ENCODE data around the gene LRCH4. TPM values are rescaled to one million over a fixed set of nuclear protein-coding genes. Genes with fewer than 3 reads are reported as not detected.

Gene LRCH4
- total RNA-seq, 2 donors from 2014 or later, result 23.0 to 46.2 TPM

DNA sequence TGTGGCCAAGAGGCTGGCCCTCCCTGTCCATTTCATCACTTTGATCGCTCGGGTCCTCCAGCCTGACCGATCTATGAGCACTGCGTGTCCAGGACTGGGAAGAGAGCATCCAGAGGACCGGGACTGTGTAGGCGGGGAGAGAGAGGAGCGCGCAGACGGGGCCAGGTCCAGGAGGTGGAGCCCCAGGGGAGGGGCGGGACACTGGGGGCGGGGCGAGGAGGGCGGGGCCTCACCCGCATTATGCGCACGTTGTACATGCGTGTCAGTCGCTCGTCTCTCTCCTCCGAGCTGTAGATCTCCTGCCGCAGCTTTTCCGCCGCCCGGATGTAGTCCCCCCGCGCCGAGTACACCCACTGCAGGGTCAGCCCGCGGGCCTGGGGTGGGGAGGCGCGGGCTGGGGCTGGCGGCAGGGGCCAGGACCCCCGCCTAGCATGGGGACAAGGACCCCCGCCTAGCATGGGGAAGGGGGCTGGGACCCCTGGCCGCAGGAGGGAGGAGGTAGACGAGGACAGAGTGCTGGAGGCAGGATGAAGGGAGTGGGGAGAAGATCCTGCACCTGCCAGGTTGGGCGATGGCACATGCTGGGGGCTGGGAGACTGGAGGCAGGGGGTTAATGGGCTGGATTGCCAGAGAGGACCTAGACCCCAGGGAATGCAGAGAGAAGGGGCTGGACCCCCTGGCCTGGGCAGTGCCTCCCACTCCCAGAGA, 40.8 kb upstream of the LRCH4 start:
- no peaks in the 10 kb centered on the region for H3K36me3 ChIP-seq
- H3K9me3 ChIP-seq, result no peaks in the 10 kb centered on the region
- TF ChIP-seq CTCF (IDR thresholded peaks at IDR 0.05), result no peak
- H3K4me3 ChIP-seq, result peak overlapping the region; percentile 20 to 34
- DNase-seq (ENCODE audit: low spot score), result peak; percentile 83
- H3K27me3 ChIP-seq, result no peaks in the 10 kb centered on the region
- H3K4me1 ChIP-seq, result peaks cover 0 to 9% of the 10 kb centered on the region in 2 donors
- no peak overlapping the region for H3K27ac ChIP-seq

DNA sequence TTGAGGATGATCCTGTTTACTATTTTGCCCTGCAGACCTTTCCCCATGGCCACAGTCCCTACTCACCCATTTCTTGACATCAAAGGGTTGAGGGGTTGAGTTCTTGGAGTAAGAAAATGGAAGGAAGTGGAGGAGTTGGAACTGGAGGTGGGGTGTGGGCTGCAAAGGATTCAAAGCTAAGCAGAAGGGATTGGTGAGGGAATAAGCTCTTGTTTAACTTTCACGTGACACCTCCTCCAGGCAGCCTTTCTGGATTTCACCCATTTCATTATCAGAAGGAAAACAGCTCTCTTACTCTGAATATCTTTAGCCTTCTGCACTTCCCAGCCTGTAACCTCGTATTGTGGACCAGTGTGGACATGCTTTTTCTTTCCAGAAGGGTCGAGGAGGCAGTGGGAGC, 40.1 kb upstream of the LRCH4 start:
- no peaks in the 10 kb centered on the region for H3K36me3 ChIP-seq
- H3K9me3 ChIP-seq, result no peaks in the 10 kb centered on the region
- no peak for DNase-seq (ENCODE audit: low spot score)
- no peaks in the 10 kb centered on the region for H3K27me3 ChIP-seq
- no peak for TF ChIP-seq CTCF (IDR thresholded peaks at IDR 0.05)
- H3K4me3 ChIP-seq, result peak overlapping the region in 1 of 2 donors; percentile 34
- no peak overlapping the region for H3K27ac ChIP-seq
- peaks cover 0 to 9% of the 10 kb centered on the region in 2 donors for H3K4me1 ChIP-seq

- Histone ChIP-seq H3K9me3 (no peaks in the 10 kb centered on the region), H3K4me1 (peaks cover 0 to 9% of the 10 kb centered on the region in 2 donors), H3K4me3 (no peak overlapping the region), H3K36me3 (no peaks in the 10 kb centered on the region), H3K27me3 (no peaks in the 10 kb centered on the region), H3K27ac (no peak overlapping the region)
- TF ChIP-seq CTCF (IDR thresholded peaks at IDR 0.05), result no peak
- DNase-seq (ENCODE audit: low spot score), result no peak
Observed at GRCh38 chr7:100623951-100624824, 38.3 kb upstream of the LRCH4 start.

- Histone ChIP-seq H3K4me3 (no peak overlapping the region), H3K27me3 (no peaks in the 10 kb centered on the region), H3K4me1 (peaks cover 0 to 4% of the 10 kb centered on the region in 2 donors), H3K36me3 (no peaks in the 10 kb centered on the region), H3K27ac (no peak overlapping the region), H3K9me3 (no peaks in the 10 kb centered on the region)
- no peak for TF ChIP-seq CTCF (IDR thresholded peaks at IDR 0.05)
- DNase-seq (ENCODE audit: low spot score), result no peak
Observed at GRCh38 chr7:100621554-100621953, 35.6 kb upstream of the LRCH4 start.

DNA sequence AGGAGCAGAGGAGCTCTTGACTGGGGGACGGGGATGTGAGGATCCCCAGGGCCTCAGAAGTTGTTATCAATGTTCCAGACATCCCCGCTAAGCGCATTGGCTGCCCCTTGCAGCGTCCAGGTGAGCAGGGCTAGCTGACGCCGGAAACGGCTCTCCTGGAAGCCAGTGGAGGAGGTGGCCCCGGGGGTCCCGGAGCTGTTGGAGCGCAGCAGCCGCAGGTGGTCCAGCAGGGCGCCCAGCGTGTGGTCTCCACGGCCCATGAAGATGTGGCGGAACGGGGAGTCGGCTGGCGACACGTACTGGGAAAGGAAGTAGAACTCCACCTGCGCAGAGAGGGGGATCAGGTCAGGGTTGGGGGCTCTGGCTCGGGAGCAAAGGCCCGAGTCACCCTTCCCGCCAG, 34.9 kb upstream of the LRCH4 start:
- H3K27me3 ChIP-seq, result no peaks in the 10 kb centered on the region
- H3K36me3 ChIP-seq, result no peaks in the 10 kb centered on the region
- no peak for DNase-seq (ENCODE audit: low spot score)
- no peaks in the 10 kb centered on the region for H3K9me3 ChIP-seq
- H3K27ac ChIP-seq, result no peak overlapping the region
- H3K4me3 ChIP-seq, result no peak overlapping the region
- no peaks in the 10 kb centered on the region for H3K4me1 ChIP-seq
- TF ChIP-seq CTCF (IDR thresholded peaks at IDR 0.05), result no peak

Data from right atrium auricular region (tissue), 2 donors.